HL-60 (cell line): ENCODE data around the gene HUWE1.

Source experiments
- DNase-seq, 2 experiments: peaks; one replicate each; pipeline ENCODE4 v3.0.0-alpha.2; 2010 to 2020; ENCODE audit warnings: low read depth in 1 of 2, low spot score in 1 of 2
- H3K27ac ChIP-seq: fragments of 250-450 bp; sonication (Bioruptor Pico); replicated peaks from 2 replicates; pipeline ENCODE4 v1.5.1; 2020; ENCODE audit warnings: mild to moderate bottlenecking, moderate library complexity
- H3K27me3 ChIP-seq: fragments of 250-450 bp; sonication (Bioruptor Pico); 2 replicates; pipeline ENCODE4 v1.5.1; 2021; ENCODE audit warnings: mild to moderate bottlenecking, moderate library complexity; ENCODE audit not compliant: insufficient read depth, poor library complexity, severe bottlenecking
- H3K4me3 ChIP-seq: replicated peaks from 2 replicates; pipeline ENCODE4 v1.5.1; 2011; ENCODE audit warnings: mild to moderate bottlenecking, control low read depth, low read length; ENCODE audit not compliant: insufficient read depth
- CTCF ChIP-seq: IDR thresholded peaks from one replicate; pipeline ENCODE4 v1.5.1; 2011; ENCODE audit warnings: low read length, control low read depth, inconsistent platforms; ENCODE audit not compliant: insufficient read depth
- GABPA ChIP-seq: IDR thresholded peaks from 2 replicates; pipeline ENCODE4 v1.6.1; 2012; ENCODE audit warnings: low read depth
- POLR2AphosphoS5 ChIP-seq: IDR thresholded peaks from 2 replicates; pipeline ENCODE4 v1.6.1; 2012; ENCODE audit warnings: low read depth
- REST ChIP-seq: IDR thresholded peaks from 2 replicates; pipeline ENCODE4 v1.6.1; 2012; ENCODE audit warnings: low read depth; ENCODE audit not compliant: insufficient replicate concordance
- SPI1 ChIP-seq: IDR thresholded peaks from 2 replicates; pipeline ENCODE4 v1.6.1; 2012; ENCODE audit warnings: low read depth, mild to moderate bottlenecking, borderline replicate concordance
- long read RNA-seq: library from polyadenylated mRNA; unstranded; transcript quantifications from one replicate; pipeline ENCODE4 v2.0.0, GENCODE V29; 2020

Gene HUWE1
- long read RNA-seq, partial matches to known transcripts: 50 of 57 reads
- long read RNA-seq, other reads (novel, unspliced or antisense): 7 of 57 reads

- peak within 1 kb of the TSS; percentile 71 for H3K4me3 ChIP-seq
These were observed at the start of gene HUWE1 for GRCh38 chrX:53686151-53686885. HUWE1 (minus strand) TSS chrX:53686719; CDS start chrX:53654107, 32,612 bp downstream.

DNA sequence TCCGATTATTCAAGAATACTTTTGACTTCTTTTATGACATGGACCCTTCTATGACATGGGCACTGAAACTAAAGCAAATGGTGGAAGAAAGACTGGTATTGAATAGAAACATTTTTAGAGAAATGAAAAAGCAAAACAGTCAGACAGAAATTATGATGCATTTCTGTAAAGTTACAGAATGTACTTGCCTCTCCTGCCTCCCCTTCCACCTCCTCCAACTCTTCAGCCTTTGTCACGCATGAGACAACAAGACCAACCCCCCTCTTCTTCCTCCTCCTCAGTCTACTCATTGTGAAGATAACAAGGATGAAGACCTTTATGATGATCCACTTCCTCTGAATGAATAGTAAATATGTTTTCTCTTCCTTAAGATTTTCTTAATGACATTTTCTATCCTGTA lies 46.3 kb upstream of the HUWE1 start:
- Histone ChIP-seq H3K27ac (no peak overlapping the region), H3K4me3 (no peak overlapping the region), H3K27me3 (no peaks in the 10 kb centered on the region)
- DNase-seq: no peak
- TF ChIP-seq SPI1 (no peak), REST (no peak), POLR2AphosphoS5 (no peak), CTCF (no peak)

More at GRCh38 chrX:53686151-53686885, at the start of gene HUWE1:
- Histone ChIP-seq H3K27me3 (no peaks in the 10 kb centered on the region), H3K27ac (peak within 1 kb of the TSS; percentile 71)
- DNase-seq: peak in 1 of 2 experiments; percentile 79
- TF ChIP-seq POLR2AphosphoS5 (no peak), GABPA (no peak), CTCF (no peak), SPI1 (no peak), REST (no peak)

- H3K27me3 ChIP-seq: no peaks in the 10 kb centered on the region
- H3K4me3 ChIP-seq: no peak overlapping the region
- DNase-seq: no peak
- TF ChIP-seq POLR2AphosphoS5 (no peak), GABPA (no peak), REST (no peak)
- H3K27ac ChIP-seq: no peak overlapping the region
These were observed 43.2 kb upstream of the HUWE1 start for GRCh38 chrX:53729751-53730150.
